Uterus (tissue), 4 donors: ENCODE measurements around the gene DHX30. TPM values are rescaled to one million over a fixed set of nuclear protein-coding genes. Genes with fewer than 3 reads are reported as not detected.

Experiments
- DNase-seq, 2 donors: peaks; one replicate each; pipeline ENCODE4 v3.0.0-alpha.2; 2019 to 2020
- H3K27ac ChIP-seq, 2 donors: fragments of 200-600 bp; sonication (generic); 1 replicate in 1 of 2; 2 replicates in 1 of 2; pipeline ENCODE4 v1.5.1; 2016 to 2018
- H3K27me3 ChIP-seq, 2 donors: fragments of 200-600 bp; sonication (generic); one replicate each; pipeline ENCODE4 v1.5.1; 2018 to 2019; ENCODE audit warnings: control low read depth in 1 of 2
- H3K36me3 ChIP-seq, 2 donors: fragments of 200-600 bp; sonication (generic); one replicate each; pipeline ENCODE4 v1.5.1; 2019; ENCODE audit warnings: control low read depth in 1 of 2
- H3K4me1 ChIP-seq, 2 donors: fragments of 200-600 bp; sonication (generic); one replicate each; pipeline ENCODE4 v1.5.1; 2018 to 2019; ENCODE audit warnings: control low read depth in 1 of 2
- H3K4me3 ChIP-seq, 2 donors: fragments of 200-600 bp; sonication (generic); 1 replicate in 1 of 2; 2 replicates in 1 of 2; pipeline ENCODE4 v1.5.1; 2018 to 2019; ENCODE audit warnings: mild to moderate bottlenecking in 1 of 2
- H3K9me3 ChIP-seq, 2 donors: fragments of 200-600 bp; sonication (generic); one replicate each; pipeline ENCODE4 v1.5.1; 2019; ENCODE audit warnings: control low read depth in 1 of 2
- CTCF ChIP-seq, 4 experiments: fragments of 200-600 bp in 2 of 4; fragments of 450-650 bp in 2 of 4; sonication (generic) in 2 of 4; IDR thresholded peaks; one replicate each; pipeline ENCODE4 v1.5.1; 2016 to 2019; ENCODE audit warnings: antibody characterized with exemption in 4 of 4, mild to moderate bottlenecking in 2 of 4, moderate library complexity in 1 of 4
- POLR2A ChIP-seq, 2 donors: fragments of 450-650 bp; IDR thresholded peaks; one replicate each; pipeline ENCODE4 v1.6.1; 2016; ENCODE audit warnings: antibody characterized with exemption in 2 of 2, mild to moderate bottlenecking in 1 of 2, moderate library complexity in 1 of 2
- intact Hi-C: fragments of 100-400 bp; cut with DNase I; formaldehyde crosslinking; loops from one replicate; pipeline ENCODE4 v1.15.1; 2023; ENCODE audit warnings: low total_unique reads
- total RNA-seq, 4 donors: library from RNA; depleted of rRNA in 3 of 4; stranded (reverse); fragments of >200 nt in 3 of 4; gene quantifications; one replicate each; pipeline versions ENCODE4 v1.1.0 to v1.2.4, GENCODE V29; 2014 to 2023
- donor health status: DM: yes; HTN: yes; CAD: no.

DHX30 gene
- total RNA-seq, 4 donors from 2014 or later: 21.5 to 78.6 (median 55.7) TPM

- TF ChIP-seq POLR2A (IDR thresholded peaks at IDR 0.05) (no peak), CTCF (IDR thresholded peaks at IDR 0.05) (no peak)
- Histone ChIP-seq H3K27ac (no peak overlapping the region), H3K4me3 (no peak overlapping the region), H3K9me3 (no peaks in the 10 kb centered on the region), H3K4me1 (no peaks in the 10 kb centered on the region), H3K27me3 (no peaks in the 10 kb centered on the region), H3K36me3 (no peaks in the 10 kb centered on the region)
- intact Hi-C loops: no loop called here
- no peak for DNase-seq
Measured at GRCh38 chr3:47791193-47791855, 11.6 kb upstream of the DHX30 start.

DNA sequence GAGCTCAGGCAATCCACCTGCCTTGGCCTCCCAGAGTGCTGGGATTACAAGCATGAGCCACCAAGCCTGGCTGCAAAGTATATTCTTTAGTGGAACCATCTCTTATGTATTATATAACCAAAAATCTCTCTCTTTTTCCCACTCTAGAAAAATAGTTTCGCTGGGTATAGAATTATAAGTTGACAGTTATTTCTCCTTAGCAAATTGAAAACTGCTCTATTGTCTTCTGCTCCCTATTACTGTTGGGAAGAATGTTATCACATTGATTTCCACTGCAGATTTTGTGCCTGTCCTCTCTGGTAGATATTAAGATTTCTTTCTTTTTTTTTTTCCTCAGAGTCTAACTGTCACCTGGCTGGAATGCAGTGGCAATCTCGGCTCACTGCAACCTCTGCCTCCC, 10.2 kb upstream of the DHX30 start:
- Histone ChIP-seq H3K27me3 (no peaks in the 10 kb centered on the region), H3K27ac (no peak overlapping the region), H3K9me3 (no peaks in the 10 kb centered on the region), H3K36me3 (no peaks in the 10 kb centered on the region), H3K4me1 (no peaks in the 10 kb centered on the region), H3K4me3 (no peak overlapping the region)
- intact Hi-C loops: no loop called here
- no peak for TF ChIP-seq CTCF (IDR thresholded peaks at IDR 0.05)
- TF ChIP-seq POLR2A (IDR thresholded peaks at IDR 0.05): no peak
- no peak for DNase-seq

DNA sequence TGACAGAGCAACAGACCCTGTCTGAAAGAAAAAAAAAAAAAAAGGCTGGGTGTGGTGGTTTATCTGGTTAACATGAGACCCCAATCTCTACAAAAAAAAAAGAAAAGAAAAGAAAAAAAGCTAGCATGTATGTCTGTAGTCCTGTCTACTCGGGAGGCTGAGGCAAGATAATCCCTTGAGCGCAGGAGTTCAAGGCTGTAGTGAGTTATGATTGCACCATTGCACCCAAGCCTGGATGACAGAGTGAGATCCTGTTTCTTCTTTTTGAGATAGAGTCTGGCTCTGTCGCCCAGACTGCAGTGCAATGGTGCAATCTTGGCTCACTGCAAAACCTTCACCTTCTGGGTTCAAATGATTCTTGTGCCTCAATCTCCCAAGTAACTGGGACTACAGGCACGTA, 8.4 kb upstream of the DHX30 start:
- intact Hi-C loops: no loop called here
- H3K4me1 ChIP-seq: no peaks in the 10 kb centered on the region
- TF ChIP-seq CTCF (IDR thresholded peaks at IDR 0.05) (no peak), POLR2A (IDR thresholded peaks at IDR 0.05) (no peak)
- no peak overlapping the region for H3K4me3 ChIP-seq
- no peak for DNase-seq
- no peaks in the 10 kb centered on the region for H3K9me3 ChIP-seq
- no peaks in the 10 kb centered on the region for H3K36me3 ChIP-seq
- H3K27ac ChIP-seq: no peak overlapping the region
- no peaks in the 10 kb centered on the region for H3K27me3 ChIP-seq

DNA sequence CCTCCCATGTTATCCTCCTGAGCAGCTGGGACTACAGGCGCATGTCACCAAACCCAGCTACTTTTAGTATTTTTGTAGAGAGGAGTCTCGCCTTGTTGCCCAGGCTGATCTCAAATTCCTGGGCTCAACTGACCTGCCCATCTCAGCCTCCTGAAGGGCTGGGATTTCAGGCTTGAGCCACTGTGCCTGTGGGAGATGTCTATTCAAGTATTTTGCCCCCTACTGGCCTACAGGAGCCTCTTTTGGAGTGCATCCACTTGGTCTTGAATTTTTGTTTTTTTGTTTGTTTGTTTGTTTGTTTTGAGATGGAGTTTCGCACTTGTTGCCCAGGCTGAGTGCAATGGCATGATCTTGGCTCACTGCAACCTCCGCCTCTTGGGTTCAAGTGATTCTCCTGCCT, 3.2 kb upstream of the DHX30 start:
- TF ChIP-seq CTCF (IDR thresholded peaks at IDR 0.05): no peak
- no peak for TF ChIP-seq POLR2A (IDR thresholded peaks at IDR 0.05)
- DNase-seq: no peak
- peaks cover 3 to 8% of the 10 kb centered on the region in 2 donors for H3K4me1 ChIP-seq
- intact Hi-C loops: loop anchor here (5.0 kb wide), 1 partner anchor 277 kb away; no protein-coding TSS in a partner anchor
- H3K36me3 ChIP-seq: no peaks in the 10 kb centered on the region
- no peak overlapping the region for H3K4me3 ChIP-seq
- no peaks in the 10 kb centered on the region for H3K27me3 ChIP-seq
- no peak overlapping the region for H3K27ac ChIP-seq
- H3K9me3 ChIP-seq: no peaks in the 10 kb centered on the region

DNA sequence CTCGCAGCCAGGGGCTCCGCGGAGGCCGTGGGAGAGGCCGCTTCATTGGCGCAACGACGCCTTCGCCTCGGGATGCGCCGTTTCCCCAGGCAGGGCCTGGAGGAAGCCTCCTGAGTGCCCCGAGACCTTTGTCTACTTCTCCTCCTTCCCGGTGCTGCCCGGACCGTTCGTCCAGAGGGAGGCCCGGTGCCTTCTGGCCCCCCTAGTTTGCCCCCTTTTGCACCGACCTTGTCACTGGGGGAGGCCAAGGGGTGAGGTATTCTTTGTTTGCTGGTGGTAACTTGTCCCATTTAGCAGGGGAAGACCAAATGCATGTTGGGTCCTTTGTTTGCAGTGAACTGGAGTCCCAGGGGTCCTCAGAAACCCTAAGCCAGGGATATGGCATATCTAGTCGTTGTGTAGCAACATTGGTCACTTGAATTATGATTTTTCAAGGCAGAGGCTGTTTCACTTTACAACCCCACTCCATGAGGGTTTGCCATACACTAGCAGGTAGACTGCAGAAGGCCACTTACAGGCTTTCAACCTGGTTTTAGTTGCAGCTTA, 615 bp downstream of the DHX30 start:
- DNase-seq: no peak
- H3K36me3 ChIP-seq: no peaks in the 10 kb centered on the region
- H3K9me3 ChIP-seq: no peaks in the 10 kb centered on the region
- peak overlapping the region; percentile 73 to 98 for H3K4me3 ChIP-seq
- intact Hi-C loops: loop anchor here (5.0 kb wide), 1 partner anchor 281 kb away; no protein-coding TSS in a partner anchor
- no peak for TF ChIP-seq CTCF (IDR thresholded peaks at IDR 0.05)
- TF ChIP-seq POLR2A (IDR thresholded peaks at IDR 0.05): no peak
- H3K27ac ChIP-seq: peak overlapping the region; percentile 92 to 100
- H3K4me1 ChIP-seq: peaks cover 6 to 8% of the 10 kb centered on the region in 2 donors
- no peaks in the 10 kb centered on the region for H3K27me3 ChIP-seq
